SK-N-SH treated with all-trans-retinoic acid at 6 μM for 48 hours (cell line): ENCODE results near the gene RAB11FIP4.
A peak's percentile ranks its signal among the peaks of the same experiment; 100 is the strongest.

ENCODE experiments used
- ATAC-seq: fragments of 200-7000 bp; cut with Tn5 transposase; 3 replicates; pipeline ENCODE4 v1.9.1; 2020; ENCODE audit warnings: mild to moderate bottlenecking, moderate library complexity
- ARNTL ChIP-seq: fragments of 450-650 bp; formaldehyde crosslinking; IDR thresholded peaks from 2 replicates; pipeline ENCODE4 v1.5.0; 2020; ENCODE audit warnings: low read depth, mild to moderate bottlenecking, moderate library complexity, borderline replicate concordance
- BACH2 ChIP-seq: fragments of 250-450 bp; sonication (Bioruptor Pico); IDR thresholded peaks from 2 replicates; pipeline ENCODE4 v1.9.0; 2021; ENCODE audit warnings: mild to moderate bottlenecking, borderline replicate concordance
- CREB5 ChIP-seq: fragments of 250-450 bp; sonication (Bioruptor Pico); IDR thresholded peaks from 2 replicates; pipeline ENCODE4 v1.5.1; 2020; ENCODE audit warnings: low read depth, mild to moderate bottlenecking, moderate library complexity
- CSDC2 ChIP-seq: fragments of 250-450 bp; sonication (Bioruptor Pico); IDR thresholded peaks from 2 replicates; pipeline ENCODE4 v1.5.0; 2020; ENCODE audit warnings: mild to moderate bottlenecking, moderate library complexity
- CSRNP3 ChIP-seq: fragments of 250-450 bp; sonication (Bioruptor Pico); IDR thresholded peaks from 2 replicates; pipeline ENCODE4 v1.5.1; 2021; ENCODE audit warnings: mild to moderate bottlenecking, moderate library complexity
- ESRRG ChIP-seq: fragments of 250-450 bp; sonication (Bioruptor Pico); IDR thresholded peaks from 2 replicates; pipeline ENCODE4 v1.6.1; 2021; ENCODE audit warnings: mild to moderate bottlenecking
- GLIS3 ChIP-seq: fragments of 250-450 bp; sonication (Bioruptor Pico); IDR thresholded peaks from 2 replicates; pipeline ENCODE4 v1.5.0; 2020; ENCODE audit warnings: mild to moderate bottlenecking, moderate library complexity
- ISL1 ChIP-seq: fragments of 250-450 bp; sonication (Bioruptor Pico); IDR thresholded peaks from 2 replicates; pipeline ENCODE4 v2.1.2; 2022; ENCODE audit warnings: mild to moderate bottlenecking, moderate library complexity
- OSR1 ChIP-seq: fragments of 250-450 bp; sonication (Bioruptor Pico); IDR thresholded peaks from 2 replicates; pipeline ENCODE4 v1.8.0; 2022; ENCODE audit warnings: moderate library complexity, mild to moderate bottlenecking, inconsistent platforms
- PATZ1 ChIP-seq: fragments of 250-450 bp; sonication (Bioruptor Pico); IDR thresholded peaks from 2 replicates; pipeline ENCODE4 v1.8.0; 2020; ENCODE audit warnings: mild to moderate bottlenecking, moderate library complexity, borderline replicate concordance
- POU6F1 ChIP-seq: fragments of 250-450 bp; sonication (Bioruptor Pico); IDR thresholded peaks from 2 replicates; pipeline ENCODE4 v1.8.0; 2021; ENCODE audit warnings: low read depth, mild to moderate bottlenecking, moderate library complexity, borderline replicate concordance
- PPARA ChIP-seq: fragments of 250-450 bp; sonication (Bioruptor Pico); IDR thresholded peaks from 2 replicates; pipeline ENCODE4 v1.5.0; 2020; ENCODE audit warnings: mild to moderate bottlenecking, borderline replicate concordance
- RARB ChIP-seq: fragments of 250-450 bp; sonication (Bioruptor Pico); IDR thresholded peaks from 2 replicates; pipeline ENCODE4 v1.8.0; 2021; ENCODE audit warnings: mild to moderate bottlenecking, moderate library complexity
- SNAI2 ChIP-seq: fragments of 250-450 bp; sonication (Bioruptor Pico); IDR thresholded peaks from 2 replicates; pipeline ENCODE4 v1.5.0; 2020; ENCODE audit warnings: mild to moderate bottlenecking, moderate library complexity
- TCF4 ChIP-seq: fragments of 250-450 bp; sonication (Bioruptor Pico); IDR thresholded peaks from 2 replicates; pipeline ENCODE4 v1.8.0; 2021; ENCODE audit warnings: mild to moderate bottlenecking, moderate library complexity, borderline replicate concordance
- TOX ChIP-seq: fragments of 250-450 bp; sonication (Bioruptor Pico); IDR thresholded peaks from 2 replicates; pipeline ENCODE4 v1.8.0; 2021; ENCODE audit warnings: mild to moderate bottlenecking, moderate library complexity, borderline replicate concordance
- TSHZ2 ChIP-seq: fragments of 250-450 bp; sonication (Bioruptor Pico); IDR thresholded peaks from 2 replicates; pipeline ENCODE4 v1.5.0; 2020; ENCODE audit warnings: mild to moderate bottlenecking, moderate library complexity
- ZC3H10 ChIP-seq: fragments of 250-450 bp; sonication (Bioruptor Pico); IDR thresholded peaks from 2 replicates; pipeline ENCODE4 v1.5.1; 2021; ENCODE audit warnings: mild to moderate bottlenecking, moderate library complexity
- ZFP30 ChIP-seq: fragments of 450-650 bp; formaldehyde crosslinking; IDR thresholded peaks from 2 replicates; pipeline ENCODE4 v1.5.0; 2022; ENCODE audit warnings: mild to moderate bottlenecking, moderate library complexity
- ZNF565 ChIP-seq: fragments of 450-650 bp; formaldehyde crosslinking; conservative IDR thresholded peaks from 2 replicates; pipeline ENCODE4 v1.5.0; 2020; ENCODE audit warnings: low read depth, mild to moderate bottlenecking, moderate library complexity
- ZNF70 ChIP-seq: fragments of 450-650 bp; formaldehyde crosslinking; IDR thresholded peaks from 2 replicates; pipeline ENCODE4 v1.5.0; 2020; ENCODE audit warnings: mild to moderate bottlenecking, moderate library complexity
- ZNF8 ChIP-seq: fragments of 450-650 bp; formaldehyde crosslinking; IDR thresholded peaks from 2 replicates; pipeline ENCODE4 v1.5.0; 2020; ENCODE audit warnings: mild to moderate bottlenecking, moderate library complexity

RAB11FIP4 gene

GRCh38 chr17:31418773-31419350, 27.4 kb downstream of the RAB11FIP4 start:
- ATAC-seq: no peak
- TF ChIP-seq POU6F1 (CRISPR knock-in tag) (no peak), OSR1 (CRISPR knock-in tag) (no peak), TCF4 (CRISPR knock-in tag) (no peak), ZC3H10 (CRISPR knock-in tag) (no peak), ESRRG (CRISPR knock-in tag) (no peak), PPARA (CRISPR knock-in tag) (no peak)

GRCh38 chr17:31422443-31422842, 31.0 kb downstream of the RAB11FIP4 start:
- ATAC-seq: no peak

GRCh38 chr17:31424944-31425281, 33.4 kb downstream of the RAB11FIP4 start:
- ATAC-seq: no peak
- TF ChIP-seq CSRNP3 (CRISPR knock-in tag) (no peak), CSDC2 (no peak), ZNF8 (CRISPR knock-in tag) (no peak), ISL1 (CRISPR knock-in tag) (no peak), ESRRG (CRISPR knock-in tag) (no peak), BACH2 (CRISPR knock-in tag) (no peak), ZFP30 (CRISPR knock-in tag) (no peak), TOX (CRISPR knock-in tag) (no peak), CREB5 (no peak), ZNF70 (CRISPR knock-in tag) (no peak), ZC3H10 (CRISPR knock-in tag) (no peak)
- TF ChIP-seq, all 23 proteins: peak for 0

More at GRCh38 chr17:31422443-31422842, 31.0 kb downstream of the RAB11FIP4 start:
- TF ChIP-seq RARB (CRISPR knock-in tag) (no peak), ISL1 (CRISPR knock-in tag) (no peak), OSR1 (CRISPR knock-in tag) (no peak), ZNF565 (no peak)

GRCh38 chr17:31425282-31426040, 34.0 kb downstream of the RAB11FIP4 start:
- peak; percentile 39; the same call in 1 of the 3 replicates for ATAC-seq
- TF ChIP-seq POU6F1 (CRISPR knock-in tag) (no peak), TOX (CRISPR knock-in tag) (no peak), CSRNP3 (CRISPR knock-in tag) (no peak), OSR1 (CRISPR knock-in tag) (no peak), PPARA (CRISPR knock-in tag) (no peak), RARB (CRISPR knock-in tag) (no peak), ARNTL (CRISPR knock-in tag) (no peak), GLIS3 (CRISPR knock-in tag) (peak; percentile 87; the same call in 1 of the 2 replicates), ISL1 (CRISPR knock-in tag) (no peak; the same call in 1 of the 2 replicates), SNAI2 (peak; percentile 93; the same call in 1 of the 2 replicates), ESRRG (CRISPR knock-in tag) (no peak), TCF4 (CRISPR knock-in tag) (peak; percentile 98; the same call in 1 of the 2 replicates), ZNF8 (CRISPR knock-in tag) (no peak), TSHZ2 (peak; percentile 95), PATZ1 (CRISPR knock-in tag) (no peak)
